ENCODE measurements around the gene PRKN.

Gene PRKN

GRCh38 chr6:162541019-162541601 lies 186.5 kb downstream of the PRKN start:
- no peak overlapping the region for H3K4me3 ChIP-seq (ENCODE audit: low read depth, low read length)
- no peak overlapping the region for H3K27ac ChIP-seq (ENCODE audit: extremely low read depth, low read depth, low read length)
- no peaks in the 10 kb centered on the region for H3K9me3 ChIP-seq (ENCODE audit: control insufficient read depth, insufficient read depth, low read depth, low read length)
- POLR2A ChIA-PET, result no interaction called here
- no peaks in the 10 kb centered on the region for H3K36me3 ChIP-seq (ENCODE audit: control insufficient read depth in 2 of 2, insufficient read depth in 1 of 2, low read length in 2 of 2)
- CTCF ChIA-PET, result no interaction called here
- TF ChIP-seq PRDM1 (tag by site-specific recombination; IDR thresholded peaks at IDR 0.05) (no peak), HIC1 (tag by site-specific recombination; IDR thresholded peaks at IDR 0.05) (no peak), ZNF214 (tag by site-specific recombination; IDR thresholded peaks at IDR 0.05; ENCODE audit: borderline replicate concordance) (no peak), ZNF157 (tag by site-specific recombination; IDR thresholded peaks at IDR 0.05) (no peak), KLF1 (tag by site-specific recombination; IDR thresholded peaks at IDR 0.05) (no peak), ZNF513 (tag by site-specific recombination; IDR thresholded peaks at IDR 0.05) (no peak), ZNF610 (tag by site-specific recombination; IDR thresholded peaks at IDR 0.05; ENCODE audit: borderline replicate concordance) (no peak), HOXD13 (CRISPR knock-in tag; IDR thresholded peaks at IDR 0.05; ENCODE audit: borderline replicate concordance) (no peak), GLIS1 (tag by site-specific recombination; IDR thresholded peaks at IDR 0.05) (no peak)
- TF ChIP-seq, protein P1, sequence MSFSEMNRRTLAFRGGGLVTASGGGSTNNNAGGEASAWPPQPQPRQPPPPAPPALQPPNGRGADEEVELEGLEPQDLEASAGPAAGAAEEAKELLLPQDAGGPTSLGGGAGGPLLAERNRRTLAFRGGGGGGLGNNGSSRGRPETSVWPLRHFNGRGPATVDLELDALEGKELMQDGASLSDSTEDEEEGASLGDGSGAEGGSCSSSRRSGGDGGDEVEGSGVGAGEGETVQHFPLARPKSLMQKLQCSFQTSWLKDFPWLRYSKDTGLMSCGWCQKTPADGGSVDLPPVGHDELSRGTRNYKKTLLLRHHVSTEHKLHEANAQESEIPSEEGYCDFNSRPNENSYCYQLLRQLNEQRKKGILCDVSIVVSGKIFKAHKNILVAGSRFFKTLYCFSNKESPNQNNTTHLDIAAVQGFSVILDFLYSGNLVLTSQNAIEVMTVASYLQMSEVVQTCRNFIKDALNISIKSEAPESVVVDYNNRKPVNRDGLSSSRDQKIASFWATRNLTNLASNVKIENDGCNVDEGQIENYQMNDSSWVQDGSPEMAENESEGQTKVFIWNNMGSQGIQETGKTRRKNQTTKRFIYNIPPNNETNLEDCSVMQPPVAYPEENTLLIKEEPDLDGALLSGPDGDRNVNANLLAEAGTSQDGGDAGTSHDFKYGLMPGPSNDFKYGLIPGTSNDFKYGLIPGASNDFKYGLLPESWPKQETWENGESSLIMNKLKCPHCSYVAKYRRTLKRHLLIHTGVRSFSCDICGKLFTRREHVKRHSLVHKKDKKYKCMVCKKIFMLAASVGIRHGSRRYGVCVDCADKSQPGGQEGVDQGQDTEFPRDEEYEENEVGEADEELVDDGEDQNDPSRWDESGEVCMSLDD (tag by site-specific recombination; IDR thresholded peaks at IDR 0.05), result no peak
- H3K4me1 ChIP-seq (ENCODE audit: control insufficient read depth, insufficient read depth, low read length), result peaks cover 4% of the 10 kb centered on the region; the same call in 1 of the 2 replicates

DNA sequence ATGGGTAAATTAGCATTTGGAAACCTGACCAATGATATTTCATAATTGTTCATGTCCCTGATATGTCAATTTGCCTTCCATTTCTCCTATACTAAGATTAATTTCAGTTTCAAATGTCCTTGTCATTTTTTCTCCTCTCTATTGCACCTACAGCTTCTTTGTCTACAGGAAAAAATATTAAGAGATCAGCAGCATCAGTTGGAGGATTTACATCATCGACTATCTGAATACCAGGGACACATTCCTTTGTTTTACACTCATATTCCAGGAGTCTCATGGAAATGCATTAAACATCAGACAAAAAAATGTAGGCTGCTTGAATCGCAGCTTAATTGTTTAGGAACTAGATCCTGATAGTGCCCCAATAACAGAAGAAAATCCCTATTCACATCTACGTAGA lies 188.2 kb downstream of the PRKN start:
- no peak overlapping the region for H3K4me3 ChIP-seq (ENCODE audit: low read depth, low read length)
- CTCF ChIA-PET, result interaction anchor here (0.6 kb wide), 1 partner anchor 800 kb away, joined by 3 read pairs; no protein-coding TSS in a partner anchor
- no peaks in the 10 kb centered on the region for H3K36me3 ChIP-seq (ENCODE audit: control insufficient read depth in 2 of 2, insufficient read depth in 1 of 2, low read length in 2 of 2)
- H3K9me3 ChIP-seq (ENCODE audit: control insufficient read depth, insufficient read depth, low read depth, low read length), result no peaks in the 10 kb centered on the region
- peaks cover 4% of the 10 kb centered on the region; the same call in 1 of the 2 replicates for H3K4me1 ChIP-seq (ENCODE audit: control insufficient read depth, insufficient read depth, low read length)
- no peak overlapping the region for H3K27ac ChIP-seq (ENCODE audit: extremely low read depth, low read depth, low read length)
- POLR2A ChIA-PET, result no interaction called here
- TF ChIP-seq ZNF830 (tag by site-specific recombination; IDR thresholded peaks at IDR 0.05; ENCODE audit: low read depth), result no peak
- no peak for TF ChIP-seq ZFP37 (tag by site-specific recombination; IDR thresholded peaks at IDR 0.05)
- TF ChIP-seq ZNF341 (tag by site-specific recombination; IDR thresholded peaks at IDR 0.05; ENCODE audit: low read depth), result no peak
- no peak for TF ChIP-seq BCL11B (tag by site-specific recombination; IDR thresholded peaks at IDR 0.05; ENCODE audit: low read depth)
- TF ChIP-seq, protein P2, sequence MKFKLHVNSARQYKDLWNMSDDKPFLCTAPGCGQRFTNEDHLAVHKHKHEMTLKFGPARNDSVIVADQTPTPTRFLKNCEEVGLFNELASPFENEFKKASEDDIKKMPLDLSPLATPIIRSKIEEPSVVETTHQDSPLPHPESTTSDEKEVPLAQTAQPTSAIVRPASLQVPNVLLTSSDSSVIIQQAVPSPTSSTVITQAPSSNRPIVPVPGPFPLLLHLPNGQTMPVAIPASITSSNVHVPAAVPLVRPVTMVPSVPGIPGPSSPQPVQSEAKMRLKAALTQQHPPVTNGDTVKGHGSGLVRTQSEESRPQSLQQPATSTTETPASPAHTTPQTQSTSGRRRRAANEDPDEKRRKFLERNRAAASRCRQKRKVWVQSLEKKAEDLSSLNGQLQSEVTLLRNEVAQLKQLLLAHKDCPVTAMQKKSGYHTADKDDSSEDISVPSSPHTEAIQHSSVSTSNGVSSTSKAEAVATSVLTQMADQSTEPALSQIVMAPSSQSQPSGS (tag by site-specific recombination; IDR thresholded peaks at IDR 0.05; ENCODE audit: low read depth), result no peak
- no peak for TF ChIP-seq ZNF701 (tag by site-specific recombination; IDR thresholded peaks at IDR 0.05)
- TF ChIP-seq ZNF544 (tag by site-specific recombination; IDR thresholded peaks at IDR 0.05), result no peak
- TF ChIP-seq, protein P3, sequence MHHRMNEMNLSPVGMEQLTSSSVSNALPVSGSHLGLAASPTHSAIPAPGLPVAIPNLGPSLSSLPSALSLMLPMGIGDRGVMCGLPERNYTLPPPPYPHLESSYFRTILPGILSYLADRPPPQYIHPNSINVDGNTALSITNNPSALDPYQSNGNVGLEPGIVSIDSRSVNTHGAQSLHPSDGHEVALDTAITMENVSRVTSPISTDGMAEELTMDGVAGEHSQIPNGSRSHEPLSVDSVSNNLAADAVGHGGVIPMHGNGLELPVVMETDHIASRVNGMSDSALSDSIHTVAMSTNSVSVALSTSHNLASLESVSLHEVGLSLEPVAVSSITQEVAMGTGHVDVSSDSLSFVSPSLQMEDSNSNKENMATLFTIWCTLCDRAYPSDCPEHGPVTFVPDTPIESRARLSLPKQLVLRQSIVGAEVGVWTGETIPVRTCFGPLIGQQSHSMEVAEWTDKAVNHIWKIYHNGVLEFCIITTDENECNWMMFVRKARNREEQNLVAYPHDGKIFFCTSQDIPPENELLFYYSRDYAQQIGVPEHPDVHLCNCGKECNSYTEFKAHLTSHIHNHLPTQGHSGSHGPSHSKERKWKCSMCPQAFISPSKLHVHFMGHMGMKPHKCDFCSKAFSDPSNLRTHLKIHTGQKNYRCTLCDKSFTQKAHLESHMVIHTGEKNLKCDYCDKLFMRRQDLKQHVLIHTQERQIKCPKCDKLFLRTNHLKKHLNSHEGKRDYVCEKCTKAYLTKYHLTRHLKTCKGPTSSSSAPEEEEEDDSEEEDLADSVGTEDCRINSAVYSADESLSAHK (tag by site-specific recombination; IDR thresholded peaks at IDR 0.05), result no peak
- no peak for TF ChIP-seq ZNF132 (tag by site-specific recombination; IDR thresholded peaks at IDR 0.05; ENCODE audit: borderline replicate concordance)
- no peak for TF ChIP-seq ZNF202 (tag by site-specific recombination; IDR thresholded peaks at IDR 0.05; ENCODE audit: borderline replicate concordance)
- no peak for TF ChIP-seq YY2 (tag by site-specific recombination; IDR thresholded peaks at IDR 0.05)
- TF ChIP-seq, protein P4, sequence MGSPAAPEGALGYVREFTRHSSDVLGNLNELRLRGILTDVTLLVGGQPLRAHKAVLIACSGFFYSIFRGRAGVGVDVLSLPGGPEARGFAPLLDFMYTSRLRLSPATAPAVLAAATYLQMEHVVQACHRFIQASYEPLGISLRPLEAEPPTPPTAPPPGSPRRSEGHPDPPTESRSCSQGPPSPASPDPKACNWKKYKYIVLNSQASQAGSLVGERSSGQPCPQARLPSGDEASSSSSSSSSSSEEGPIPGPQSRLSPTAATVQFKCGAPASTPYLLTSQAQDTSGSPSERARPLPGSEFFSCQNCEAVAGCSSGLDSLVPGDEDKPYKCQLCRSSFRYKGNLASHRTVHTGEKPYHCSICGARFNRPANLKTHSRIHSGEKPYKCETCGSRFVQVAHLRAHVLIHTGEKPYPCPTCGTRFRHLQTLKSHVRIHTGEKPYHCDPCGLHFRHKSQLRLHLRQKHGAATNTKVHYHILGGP (tag by site-specific recombination; IDR thresholded peaks at IDR 0.05), result no peak
- TF ChIP-seq ZNF677 (tag by site-specific recombination; IDR thresholded peaks at IDR 0.05), result no peak
- no peak for TF ChIP-seq ZNF561 (tag by site-specific recombination; IDR thresholded peaks at IDR 0.05; ENCODE audit: borderline replicate concordance)
